Sigmoid colon (tissue), 7 donors: ENCODE results near the gene PDE6B. TPM values are rescaled to one million over a fixed set of nuclear protein-coding genes. Genes with fewer than 3 reads are reported as not detected.

ENCODE experiments used
- DNase-seq: peaks from one replicate; pipeline ENCODE4 v3.0.0-alpha.2; 2019
- H3K27ac ChIP-seq, 4 donors: fragments of 200-600 bp; sonication (generic); one replicate each; pipeline ENCODE4 v1.5.1; 2016 to 2019; ENCODE audit warnings: mild to moderate bottlenecking in 1 of 4
- H3K27me3 ChIP-seq, 3 donors: fragments of 200-600 bp; sonication (generic); one replicate each; pipeline ENCODE4 v1.5.1; 2019; ENCODE audit warnings: mild to moderate bottlenecking in 1 of 3
- H3K36me3 ChIP-seq, 4 donors: fragments of 200-600 bp; sonication (generic); one replicate each; pipeline ENCODE4 v1.5.1; 2016 to 2019
- H3K4me1 ChIP-seq, 4 donors: fragments of 200-600 bp; sonication (generic); one replicate each; pipeline ENCODE4 v1.5.1; 2017 to 2019
- H3K4me3 ChIP-seq, 4 donors: fragments of 200-600 bp; sonication (generic); one replicate each; pipeline ENCODE4 v1.5.1; 2017 to 2019; ENCODE audit warnings: mild to moderate bottlenecking in 2 of 4, moderate library complexity in 1 of 4
- H3K9me3 ChIP-seq, 4 donors: fragments of 200-600 bp in 3 of 4; sonication (generic) in 3 of 4; one replicate each; pipeline versions ENCODE4 v1.5.1 to v1.6.1; 2013 to 2019
- EP300 ChIP-seq, 4 donors: sonication (generic); formaldehyde crosslinking; IDR thresholded peaks; one replicate each; pipeline ENCODE4 v1.6.1; 2017; ENCODE audit warnings: antibody characterized with exemption in 4 of 4
- POLR2A ChIP-seq, 2 donors: fragments of 450-650 bp; IDR thresholded peaks; one replicate each; pipeline ENCODE4 v1.6.1; 2016; ENCODE audit warnings: antibody characterized with exemption in 2 of 2, mild to moderate bottlenecking in 2 of 2, moderate library complexity in 2 of 2
- POLR2AphosphoS5 ChIP-seq, 4 donors: sonication (generic); formaldehyde crosslinking; IDR thresholded peaks; one replicate each; pipeline ENCODE4 v1.6.1; 2017; ENCODE audit warnings: antibody characterized with exemption in 4 of 4
- WGBS, 2 donors: extraction: QIAGEN DNeasy Blood & Tissue Kit; methylation state at CpG; one replicate each; pipeline ENCODE4 v1.1.7; 2013; 5-methylcytosine and 5-hydroxymethylcytosine counted together
- intact Hi-C: fragments of 100-400 bp; cut with DNase I; formaldehyde crosslinking; loops from one replicate; pipeline ENCODE4 v1.15.1; 2023
- polyA plus RNA-seq, 3 donors: library from polyadenylated mRNA; stranded (reverse); fragments of 200-250 nt; gene quantifications; one replicate each; pipeline ENCODE4 v1.2.3, GENCODE V29; 2013
- total RNA-seq, 4 donors: library from RNA; depleted of rRNA; stranded (reverse); fragments of >200 nt; gene quantifications; one replicate each; pipeline ENCODE4 v1.1.0, GENCODE V29; 2016
- TF ChIP-seq, protein P1 (sequence below), 4 experiments: fragments of 450-650 bp in 3 of 4; fragments of 200-600 bp in 1 of 4; IDR thresholded peaks; one replicate each; pipeline ENCODE4 v1.5.1; 2016 to 2019; ENCODE audit warnings: antibody characterized with exemption in 4 of 4, mild to moderate bottlenecking in 3 of 4, moderate library complexity in 2 of 4
- donor health status: healthy with polysubstance abuse.
- donor health status: Bipolar disorder and iron deficiency.
- donor health status: healthy.

PDE6B gene
- total and polyA plus RNA-seq, 7 donors = under 0.01 to 5.4 (median 1.5) TPM; not detected in 1

GRCh38 chr4:686413-687040 lies 61.2 kb downstream of the PDE6B start:
- Histone ChIP-seq H3K4me1 (peaks cover 0 to 26% (median 5%) of the 10 kb centered on the region in 4 donors), H3K27ac (peak overlapping the region; percentile 56 to 83 (median 70)), H3K36me3 (no peaks in the 10 kb centered on the region), H3K9me3 (no peaks in the 10 kb centered on the region), H3K27me3 (peaks cover 0 to 40% (median 17%) of the 10 kb centered on the region in 3 donors), H3K4me3 (no peak overlapping the region)
- 90 to 94% methylated on average over 31 of the region's 31 CpGs for WGBS, 2 donors
- peak; percentile 69 for DNase-seq
- TF ChIP-seq EP300 (IDR thresholded peaks at IDR 0.05) = no peak
- TF ChIP-seq, protein P1, sequence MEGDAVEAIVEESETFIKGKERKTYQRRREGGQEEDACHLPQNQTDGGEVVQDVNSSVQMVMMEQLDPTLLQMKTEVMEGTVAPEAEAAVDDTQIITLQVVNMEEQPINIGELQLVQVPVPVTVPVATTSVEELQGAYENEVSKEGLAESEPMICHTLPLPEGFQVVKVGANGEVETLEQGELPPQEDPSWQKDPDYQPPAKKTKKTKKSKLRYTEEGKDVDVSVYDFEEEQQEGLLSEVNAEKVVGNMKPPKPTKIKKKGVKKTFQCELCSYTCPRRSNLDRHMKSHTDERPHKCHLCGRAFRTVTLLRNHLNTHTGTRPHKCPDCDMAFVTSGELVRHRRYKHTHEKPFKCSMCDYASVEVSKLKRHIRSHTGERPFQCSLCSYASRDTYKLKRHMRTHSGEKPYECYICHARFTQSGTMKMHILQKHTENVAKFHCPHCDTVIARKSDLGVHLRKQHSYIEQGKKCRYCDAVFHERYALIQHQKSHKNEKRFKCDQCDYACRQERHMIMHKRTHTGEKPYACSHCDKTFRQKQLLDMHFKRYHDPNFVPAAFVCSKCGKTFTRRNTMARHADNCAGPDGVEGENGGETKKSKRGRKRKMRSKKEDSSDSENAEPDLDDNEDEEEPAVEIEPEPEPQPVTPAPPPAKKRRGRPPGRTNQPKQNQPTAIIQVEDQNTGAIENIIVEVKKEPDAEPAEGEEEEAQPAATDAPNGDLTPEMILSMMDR (IDR thresholded peaks at IDR 0.05) = no peak
- no peak for TF ChIP-seq POLR2AphosphoS5 (IDR thresholded peaks at IDR 0.05)
- no peak for TF ChIP-seq POLR2A (IDR thresholded peaks at IDR 0.05)
- intact Hi-C loops = no loop called here

DNA sequence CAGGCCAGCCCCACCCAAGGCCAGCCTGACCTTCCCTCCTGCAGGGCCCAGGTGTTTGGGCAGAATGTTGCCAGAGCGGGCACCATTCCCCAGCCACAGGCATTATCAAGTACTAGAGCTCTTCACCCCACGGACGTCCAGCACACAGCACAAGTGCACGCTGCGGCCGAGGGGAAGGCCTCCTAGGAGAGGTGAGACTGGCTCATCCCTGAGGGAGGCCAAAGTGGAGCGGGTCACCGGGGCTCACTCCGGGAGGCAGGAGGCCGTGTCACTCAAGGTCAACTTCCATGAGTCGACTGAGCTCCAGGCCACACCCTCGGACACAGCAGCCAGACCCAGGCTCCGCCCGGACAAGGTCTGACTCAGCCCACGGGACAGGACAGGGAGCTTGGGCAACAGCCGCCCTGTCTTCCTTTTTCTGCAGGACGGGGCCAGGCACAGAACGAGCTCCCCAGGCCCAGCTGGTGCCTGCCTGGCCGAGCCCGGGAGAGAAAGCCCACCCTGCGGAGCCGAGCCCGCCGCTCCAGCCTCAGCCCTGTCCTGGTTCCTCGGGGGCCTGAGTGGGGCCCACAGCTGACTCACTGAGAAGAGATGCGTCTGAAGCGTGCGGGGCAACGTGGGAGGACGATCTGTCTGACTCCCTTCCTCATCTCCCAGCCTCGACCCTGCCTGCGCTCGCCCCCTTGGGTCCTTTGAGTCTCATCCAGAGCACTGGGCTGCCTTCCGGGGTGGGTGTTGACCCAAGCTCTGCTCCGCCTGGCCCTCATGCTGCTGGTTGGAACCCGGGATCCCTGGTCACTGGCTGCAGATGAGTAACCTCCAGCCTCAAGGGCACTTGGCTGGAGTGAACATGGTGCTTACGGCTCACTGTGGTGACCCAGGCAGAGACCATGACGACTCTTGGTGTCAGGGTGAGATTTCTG lies 61.9 kb downstream of the PDE6B start:
- H3K27me3 ChIP-seq = peaks cover 0 to 33% (median 9%) of the 10 kb centered on the region in 3 donors
- intact Hi-C loops = no loop called here
- peak overlapping the region; percentile 68 to 83 (median 71) for H3K27ac ChIP-seq
- no peaks in the 10 kb centered on the region for H3K9me3 ChIP-seq
- peak; percentile 95 for DNase-seq
- WGBS, 2 donors = 42 to 70% methylated on average over 38 of the region's 38 CpGs
- no peak for TF ChIP-seq POLR2A (IDR thresholded peaks at IDR 0.05)
- TF ChIP-seq EP300 (IDR thresholded peaks at IDR 0.05) = no peak
- TF ChIP-seq, protein P1 (IDR thresholded peaks at IDR 0.05) = no peak
- peak; percentile 23 to 70 (median 32) for TF ChIP-seq POLR2AphosphoS5 (IDR thresholded peaks at IDR 0.05)
- peak overlapping the region in 2 of 4 donors; percentile 1 to 12 for H3K4me3 ChIP-seq
- no peaks in the 10 kb centered on the region for H3K36me3 ChIP-seq
- H3K4me1 ChIP-seq = peaks cover 0 to 26% (median 5%) of the 10 kb centered on the region in 4 donors

DNA sequence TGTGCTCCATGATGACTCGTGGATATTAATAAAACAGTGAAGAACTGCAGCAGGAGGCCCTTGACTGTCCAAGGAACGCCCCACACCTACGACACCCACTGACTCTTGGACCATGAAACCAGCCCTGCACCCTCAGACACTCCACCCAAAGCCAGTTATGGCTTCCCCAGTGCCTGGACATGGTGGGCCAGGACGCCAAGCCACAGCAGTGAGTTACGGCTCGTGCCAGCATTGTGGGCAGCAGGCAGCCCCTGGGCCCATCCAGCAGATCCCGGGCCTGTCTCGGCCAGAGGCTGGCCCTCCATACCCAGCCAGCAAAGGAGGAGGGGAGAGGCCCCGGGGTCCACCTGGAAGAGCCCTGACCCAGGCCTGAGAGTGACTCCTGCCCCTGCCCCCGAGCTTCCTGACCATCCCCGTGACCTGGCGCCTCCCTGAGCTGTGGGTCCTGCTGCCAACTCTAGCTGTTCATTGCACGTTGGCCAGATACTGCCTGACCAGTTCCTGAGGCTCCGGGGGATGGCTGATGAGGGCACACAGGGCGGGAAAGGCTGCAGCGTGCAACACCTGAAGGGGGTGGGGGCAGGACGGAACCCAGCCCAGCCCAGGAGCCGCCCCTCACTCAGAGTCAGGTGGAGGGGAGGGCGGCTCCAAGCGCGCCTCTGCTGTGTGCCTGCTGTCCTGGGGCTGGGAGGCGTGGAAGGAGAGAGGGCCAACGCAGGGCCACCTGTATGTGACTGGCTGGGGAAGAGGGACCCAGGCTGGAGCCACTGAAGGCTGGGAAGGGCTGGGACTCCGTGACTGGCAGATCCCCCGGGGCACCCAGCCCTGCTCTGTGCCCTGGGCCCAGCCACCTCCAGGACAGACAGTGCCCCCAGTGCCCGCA lies 62.8 kb downstream of the PDE6B start:
- H3K9me3 ChIP-seq = no peaks in the 10 kb centered on the region
- TF ChIP-seq, protein P1 (IDR thresholded peaks at IDR 0.05) = no peak
- no peak for TF ChIP-seq EP300 (IDR thresholded peaks at IDR 0.05)
- no peak for TF ChIP-seq POLR2AphosphoS5 (IDR thresholded peaks at IDR 0.05)
- no peak for TF ChIP-seq POLR2A (IDR thresholded peaks at IDR 0.05)
- peaks cover 0 to 24% (median 9%) of the 10 kb centered on the region in 3 donors for H3K27me3 ChIP-seq
- no peaks in the 10 kb centered on the region for H3K36me3 ChIP-seq
- peaks cover 0 to 26% (median 5%) of the 10 kb centered on the region in 4 donors for H3K4me1 ChIP-seq
- intact Hi-C loops = no loop called here
- 52 to 78% methylated on average over 26 of the region's 26 CpGs for WGBS, 2 donors
- H3K27ac ChIP-seq = peak overlapping the region; percentile 68 to 83 (median 71)
- DNase-seq = no peak
- peak overlapping the region; percentile 15 to 56 (median 47) for H3K4me3 ChIP-seq
